Activated T-cell treated with anti-CD3 and anti-CD28 coated beads, Interleukin-2, amount 50 U/mL, for 24 hours (primary cell): ENCODE data around the gene FNDC8.

Source experiments
- DNase-seq: peaks from one replicate; pipeline ENCODE4 v3.0.0-alpha.2; 2020
- H3K27ac Mint-ChIP-seq: 2 replicates; pipeline ENCODE4 v1.8.0; 2020; ENCODE audit warnings: mild to moderate bottlenecking, mixed read lengths
- H3K27me3 Mint-ChIP-seq: 2 replicates; pipeline ENCODE4 v1.8.0; 2020; ENCODE audit warnings: mixed read lengths
- H3K36me3 Mint-ChIP-seq: 2 replicates; pipeline ENCODE4 v1.8.0; 2020; ENCODE audit warnings: low read depth, mixed read lengths
- H3K4me1 Mint-ChIP-seq: 2 replicates; pipeline ENCODE4 v1.8.0; 2020; ENCODE audit warnings: low read depth, mixed read lengths
- H3K4me3 Mint-ChIP-seq: 2 replicates; pipeline ENCODE4 v1.8.0; 2020; ENCODE audit warnings: mild to moderate bottlenecking, moderate library complexity, mixed read lengths
- H3K9me3 Mint-ChIP-seq: 2 replicates; pipeline ENCODE4 v1.8.0; 2020; ENCODE audit warnings: mixed read lengths

The FNDC8 gene

DNA sequence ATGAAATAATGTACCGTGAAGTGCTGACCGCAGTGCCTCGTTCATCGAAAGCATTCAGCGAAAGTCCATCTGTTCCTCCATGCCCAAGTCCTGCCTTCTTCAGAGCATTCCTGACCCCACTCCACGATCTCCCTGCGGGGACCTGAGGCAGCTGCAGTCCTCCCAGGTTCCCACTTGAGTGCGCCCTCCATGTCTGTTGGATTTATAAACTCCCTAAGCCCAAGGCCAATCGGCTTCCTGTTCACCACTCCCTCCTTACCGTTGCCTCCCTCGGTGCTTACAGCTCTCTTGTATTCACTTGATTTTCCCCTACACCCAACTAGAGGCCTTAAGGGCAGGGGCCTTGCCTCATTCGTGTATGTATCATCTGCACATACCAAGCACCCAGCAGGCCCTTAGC is 4.6 kb upstream of the FNDC8 start:
- no peak for DNase-seq
- no peaks in the 10 kb centered on the region for H3K27me3 Mint-ChIP-seq
- H3K36me3 Mint-ChIP-seq, result peaks cover 62% of the 10 kb centered on the region
- H3K4me3 Mint-ChIP-seq, result peak overlapping the region; percentile 16
- H3K9me3 Mint-ChIP-seq, result no peaks in the 10 kb centered on the region
- peak overlapping the region; percentile 68 for H3K27ac Mint-ChIP-seq
- peaks cover 44% of the 10 kb centered on the region for H3K4me1 Mint-ChIP-seq

DNA sequence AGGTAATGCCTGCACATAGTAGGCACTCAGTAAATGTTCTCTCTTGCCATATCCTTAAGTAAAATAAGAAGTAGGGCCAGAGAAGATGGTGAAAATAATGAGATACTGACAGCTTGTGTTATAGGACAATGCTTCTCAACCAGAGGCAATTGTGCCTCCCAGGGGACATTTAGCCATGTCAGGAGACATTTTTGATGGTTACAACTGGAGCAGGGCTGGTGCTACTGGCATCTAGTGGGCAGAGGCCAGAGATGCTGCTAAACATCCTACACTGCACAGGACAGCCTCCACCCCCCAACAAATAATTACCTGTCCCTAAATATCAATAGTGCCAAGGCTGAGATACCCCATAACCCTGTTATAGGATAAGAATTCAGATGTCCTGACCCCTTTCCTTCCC is 3.4 kb upstream of the FNDC8 start:
- peaks cover 51% of the 10 kb centered on the region for H3K36me3 Mint-ChIP-seq
- peak overlapping the region; percentile 94 for H3K27ac Mint-ChIP-seq
- H3K4me1 Mint-ChIP-seq, result peaks cover 44% of the 10 kb centered on the region
- H3K27me3 Mint-ChIP-seq, result no peaks in the 10 kb centered on the region
- DNase-seq, result no peak
- H3K9me3 Mint-ChIP-seq, result no peaks in the 10 kb centered on the region
- H3K4me3 Mint-ChIP-seq, result peak overlapping the region; percentile 89

DNA sequence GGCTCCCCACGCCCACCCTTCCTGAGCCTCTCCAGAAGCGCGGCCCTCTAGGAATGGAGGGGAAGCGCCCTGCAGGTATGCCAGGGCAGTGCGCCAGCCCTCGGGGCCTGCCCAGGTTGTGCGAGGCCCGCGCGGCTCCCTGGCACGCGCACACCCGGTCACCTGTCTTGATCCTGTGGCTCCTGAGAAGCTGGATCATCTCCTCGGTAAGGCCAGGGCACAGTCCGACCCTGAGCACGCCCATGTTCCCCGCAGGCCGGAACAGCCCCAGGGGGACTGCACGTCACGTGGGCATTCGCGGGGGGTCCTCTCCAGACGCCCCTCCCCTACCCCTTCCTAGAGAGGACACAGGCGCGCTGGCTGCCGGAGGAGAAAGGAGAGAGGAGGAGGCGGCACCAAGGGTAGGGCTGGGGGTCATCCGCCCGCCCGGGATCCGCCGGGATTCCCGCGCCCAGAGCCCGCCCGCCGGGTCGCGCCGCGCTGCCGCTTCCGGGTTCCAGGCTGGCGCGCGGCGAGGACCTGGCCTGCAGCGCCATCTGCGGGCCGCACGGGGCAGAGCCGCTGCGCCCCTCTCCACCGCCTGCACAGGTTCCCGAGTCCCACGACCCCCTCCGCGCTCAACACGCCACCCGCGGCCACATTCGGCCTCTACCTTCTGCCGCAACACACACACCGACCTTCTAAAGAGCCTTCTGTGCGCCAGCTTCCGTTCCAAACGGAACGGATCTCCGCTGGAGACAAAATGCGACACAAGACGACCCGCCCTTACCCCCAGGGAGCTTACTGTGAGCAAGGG is 1.8 kb upstream of the FNDC8 start, which contains the start of gene RAD51D:
Gene RAD51D (minus strand): TSS at position 491 of the 796 bp plus-strand sequence. CDS start 247 bp downstream, at position 244.
- H3K4me1 Mint-ChIP-seq, result peaks cover 42% of the 10 kb centered on the region
- peak; percentile 89 for DNase-seq
- peaks cover 44% of the 10 kb centered on the region for H3K36me3 Mint-ChIP-seq
- no peaks in the 10 kb centered on the region for H3K27me3 Mint-ChIP-seq
- H3K27ac Mint-ChIP-seq, result peak within 1 kb of the TSS; percentile 94
- peak within 1 kb of the TSS; percentile 89 for H3K4me3 Mint-ChIP-seq
- no peaks in the 10 kb centered on the region for H3K9me3 Mint-ChIP-seq

DNA sequence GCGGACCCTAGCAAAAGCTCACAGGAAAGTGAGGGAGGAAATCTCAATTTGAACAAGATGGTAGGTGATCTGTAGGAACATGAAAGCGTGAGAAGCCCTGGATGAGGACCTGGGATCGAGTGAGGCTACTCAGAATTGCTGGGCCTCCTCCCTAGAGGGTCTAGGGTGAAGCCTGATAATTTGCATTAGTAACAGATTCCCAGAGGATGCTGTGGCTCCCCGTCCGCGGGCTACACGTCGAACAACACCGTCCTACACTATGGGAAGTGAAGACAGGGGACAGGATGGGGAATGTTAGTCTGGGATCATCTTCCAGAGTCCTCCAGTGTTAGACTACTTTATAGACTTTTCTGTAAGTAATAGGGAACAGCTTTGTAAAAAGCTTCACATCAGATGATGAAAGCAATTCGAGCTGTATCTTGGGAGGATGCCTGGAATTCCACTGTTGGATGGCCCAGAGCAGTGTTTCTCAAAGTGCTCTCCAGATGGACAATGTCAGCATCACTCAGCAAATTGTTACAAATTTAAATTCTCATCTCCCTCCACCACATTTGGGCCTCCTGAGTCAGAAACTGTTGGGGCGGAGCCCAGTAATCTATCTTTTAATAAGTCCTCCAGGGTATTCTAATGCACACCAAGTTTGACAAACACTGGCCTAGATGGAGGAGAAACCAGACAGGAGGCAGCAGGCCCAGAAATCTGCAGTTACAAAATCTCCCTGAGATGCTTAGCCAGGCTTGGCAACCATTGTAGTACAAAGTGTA is 6.5 kb downstream of the FNDC8 start:
- no peak overlapping the region for H3K27ac Mint-ChIP-seq
- H3K9me3 Mint-ChIP-seq, result no peaks in the 10 kb centered on the region
- no peak for DNase-seq
- H3K27me3 Mint-ChIP-seq, result no peaks in the 10 kb centered on the region
- H3K4me1 Mint-ChIP-seq, result peaks cover 5% of the 10 kb centered on the region
- H3K4me3 Mint-ChIP-seq, result no peak overlapping the region
- H3K36me3 Mint-ChIP-seq, result peaks cover 52% of the 10 kb centered on the region

DNA sequence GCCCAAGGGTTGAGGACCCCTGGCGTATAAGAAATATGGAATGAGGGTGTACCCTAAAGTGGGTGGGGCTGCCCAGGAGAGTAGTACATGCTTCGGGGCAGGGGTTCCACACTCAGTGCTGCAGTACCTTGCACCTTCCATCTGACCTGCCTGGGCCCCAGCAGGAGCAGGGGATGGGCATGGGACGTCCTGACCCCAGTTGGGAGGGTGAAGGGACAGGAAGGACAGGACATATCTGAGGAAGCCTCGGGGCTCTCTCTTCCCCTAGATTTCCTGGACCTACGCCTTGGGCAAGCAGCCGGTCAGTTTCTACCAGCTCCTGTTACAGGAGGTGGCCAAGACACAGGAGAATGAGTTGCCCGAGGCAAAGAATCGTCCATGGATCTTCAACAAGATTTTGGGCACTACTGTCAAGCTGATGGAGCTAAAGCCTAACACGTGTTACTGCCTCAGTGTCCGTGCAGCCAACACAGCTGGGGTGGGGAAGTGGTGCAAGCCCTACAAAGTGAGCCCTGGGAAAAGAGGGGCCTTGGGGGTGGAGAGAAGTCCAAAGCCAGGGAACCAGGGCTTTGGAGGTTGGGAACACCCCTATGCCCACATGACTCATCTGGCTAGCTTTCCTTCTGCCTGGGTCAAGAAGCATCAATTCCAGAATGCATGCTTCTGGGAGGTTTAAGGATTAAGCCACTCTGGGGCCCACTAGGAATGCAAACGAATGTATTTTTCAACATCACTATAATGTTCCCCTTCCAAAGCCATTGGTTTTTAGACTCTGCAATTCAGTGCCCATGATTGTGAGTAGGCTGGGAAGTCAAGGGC is 7.9 kb downstream of the FNDC8 start:
- no peaks in the 10 kb centered on the region for H3K9me3 Mint-ChIP-seq
- no peak for DNase-seq
- H3K27me3 Mint-ChIP-seq, result no peaks in the 10 kb centered on the region
- peaks cover 5% of the 10 kb centered on the region for H3K4me1 Mint-ChIP-seq
- H3K4me3 Mint-ChIP-seq, result no peak overlapping the region
- no peak overlapping the region for H3K27ac Mint-ChIP-seq
- H3K36me3 Mint-ChIP-seq, result peaks cover 66% of the 10 kb centered on the region

DNA sequence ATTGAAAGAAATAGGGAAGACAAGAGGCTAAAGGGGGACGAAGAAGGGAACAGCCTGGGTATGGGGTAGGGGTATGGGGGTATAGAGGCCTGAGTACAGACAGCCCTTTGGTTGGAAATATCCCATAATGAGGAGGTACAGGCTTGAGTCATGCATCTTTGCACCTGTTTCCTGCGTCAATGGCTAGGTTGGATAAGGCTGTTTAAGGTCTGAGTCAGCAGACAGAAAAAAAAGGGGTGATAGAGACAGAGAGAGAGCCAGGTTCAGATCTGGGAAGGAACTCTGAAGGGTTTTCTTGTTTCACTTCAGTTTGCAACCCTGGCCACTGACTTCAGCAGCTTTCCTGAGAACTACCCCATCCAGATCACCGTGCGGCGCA is 8.5 kb downstream of the FNDC8 start:
- no peaks in the 10 kb centered on the region for H3K27me3 Mint-ChIP-seq
- no peak overlapping the region for H3K4me3 Mint-ChIP-seq
- H3K9me3 Mint-ChIP-seq, result no peaks in the 10 kb centered on the region
- no peak for DNase-seq
- H3K36me3 Mint-ChIP-seq, result peaks cover 72% of the 10 kb centered on the region
- H3K27ac Mint-ChIP-seq, result no peak overlapping the region
- H3K4me1 Mint-ChIP-seq, result peaks cover 5% of the 10 kb centered on the region

DNA sequence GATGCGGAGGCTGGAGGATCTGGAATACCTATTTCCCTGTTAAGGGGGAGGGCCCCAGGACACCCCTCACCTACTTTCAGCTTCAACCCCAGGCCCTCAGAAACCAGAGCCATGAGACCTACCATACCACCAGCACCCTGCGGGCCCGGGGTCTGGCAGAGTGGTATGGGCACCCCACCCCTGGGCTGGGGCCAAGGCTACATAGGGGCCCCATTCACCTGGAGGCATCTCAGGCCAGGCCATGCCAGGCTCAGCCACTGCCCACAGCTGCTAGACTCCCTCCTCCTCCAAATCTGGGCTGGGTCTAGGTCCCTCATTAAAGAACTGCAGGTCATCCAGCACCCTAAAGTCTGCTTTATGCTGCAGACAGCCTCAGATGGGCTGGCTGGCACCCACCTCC is 9.0 kb downstream of the FNDC8 start:
- Mint-ChIP-seq H3K27me3 (no peaks in the 10 kb centered on the region), H3K4me1 (peaks cover 5% of the 10 kb centered on the region), H3K4me3 (no peak overlapping the region), H3K36me3 (peaks cover 76% of the 10 kb centered on the region), H3K27ac (no peak overlapping the region), H3K9me3 (no peaks in the 10 kb centered on the region)
- no peak for DNase-seq

DNA sequence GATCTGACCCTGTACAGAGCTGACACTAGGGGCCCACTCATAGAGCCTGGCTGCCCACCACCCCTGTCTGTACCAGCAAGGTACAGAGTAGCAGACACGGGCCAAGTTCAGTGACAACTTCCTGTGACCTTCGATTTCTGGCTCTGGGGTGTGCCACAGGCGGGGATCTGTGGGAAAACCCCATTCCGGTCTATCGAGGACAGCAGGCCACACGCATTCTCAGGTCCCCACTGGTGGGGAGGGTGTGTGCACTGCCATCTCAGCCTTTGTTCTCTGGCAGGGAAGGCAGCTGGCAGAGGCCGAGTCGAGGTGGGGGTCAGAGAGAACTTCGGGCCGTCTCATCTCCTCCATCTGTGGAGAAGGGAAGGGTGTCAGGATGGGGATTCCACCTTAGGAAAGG is 10.7 kb downstream of the FNDC8 start:
- H3K4me3 Mint-ChIP-seq, result no peak overlapping the region
- H3K27ac Mint-ChIP-seq, result no peak overlapping the region
- no peaks in the 10 kb centered on the region for H3K9me3 Mint-ChIP-seq
- DNase-seq, result no peak
- peaks cover 93% of the 10 kb centered on the region for H3K36me3 Mint-ChIP-seq
- H3K27me3 Mint-ChIP-seq, result no peaks in the 10 kb centered on the region
- peaks cover 5% of the 10 kb centered on the region for H3K4me1 Mint-ChIP-seq

DNA sequence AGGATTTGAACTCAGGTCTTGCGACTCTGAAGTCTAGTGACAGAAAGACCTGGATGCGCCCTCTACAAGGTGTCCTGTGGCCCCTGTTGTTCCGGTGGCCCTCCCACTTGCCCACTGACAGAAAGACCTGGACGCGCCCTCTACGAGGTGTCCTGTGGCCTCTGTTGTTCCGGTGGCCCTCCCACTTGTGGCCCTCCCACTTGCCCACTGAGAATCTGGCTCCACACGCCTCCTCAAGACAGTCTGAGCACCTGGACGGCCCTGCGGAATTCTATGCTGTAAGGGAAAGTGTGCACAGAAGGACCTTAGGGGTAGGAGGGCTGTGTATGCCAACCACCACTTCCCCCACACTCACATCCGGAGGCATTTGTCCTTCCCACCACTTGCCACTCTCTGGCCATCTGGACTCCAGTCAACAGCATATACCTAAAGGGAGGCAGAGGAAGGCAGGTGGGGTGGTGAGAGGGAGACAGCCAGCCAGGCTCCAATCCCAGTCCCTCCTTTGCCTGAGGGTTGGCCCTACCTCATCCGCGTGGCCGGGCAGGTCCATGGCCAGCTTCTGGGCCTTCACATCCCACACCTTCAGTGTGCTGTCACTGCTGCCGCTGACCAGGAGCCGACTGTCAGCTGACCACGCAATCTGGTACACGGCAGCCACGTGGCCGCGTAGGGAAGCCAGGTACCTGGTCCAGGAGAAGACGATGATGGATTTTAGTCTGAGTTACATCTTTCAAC is 11.6 kb downstream of the FNDC8 start:
- Mint-ChIP-seq H3K4me3 (no peak overlapping the region), H3K27me3 (no peaks in the 10 kb centered on the region), H3K36me3 (peaks cover 95% of the 10 kb centered on the region), H3K4me1 (peaks cover 5% of the 10 kb centered on the region), H3K27ac (no peak overlapping the region), H3K9me3 (no peaks in the 10 kb centered on the region)
- DNase-seq, result no peak

DNA sequence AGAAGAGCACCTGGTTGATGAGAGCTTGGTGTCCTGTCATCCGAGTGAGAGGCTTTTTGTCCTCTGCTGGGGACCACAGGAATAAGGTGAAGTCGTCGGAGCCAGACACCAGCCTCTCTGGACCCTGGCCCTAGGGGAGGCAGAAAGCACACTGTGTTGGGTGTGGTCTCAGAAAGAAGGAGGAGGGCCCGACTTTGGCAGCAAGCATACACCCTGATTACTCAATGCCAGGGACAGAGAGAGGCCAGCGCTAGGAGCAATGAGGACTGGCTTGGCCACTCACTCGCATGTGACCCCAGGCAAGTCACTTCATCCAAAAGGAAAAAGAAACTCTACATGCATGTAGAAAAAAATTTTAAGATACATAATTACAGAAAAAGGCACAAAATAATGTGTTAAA is 13.9 kb downstream of the FNDC8 start:
- Mint-ChIP-seq H3K9me3 (no peaks in the 10 kb centered on the region), H3K4me1 (peaks cover 7% of the 10 kb centered on the region), H3K4me3 (no peak overlapping the region), H3K27ac (peak overlapping the region; percentile 33), H3K36me3 (peaks cover 98% of the 10 kb centered on the region), H3K27me3 (no peaks in the 10 kb centered on the region)
- DNase-seq, result no peak

DNA sequence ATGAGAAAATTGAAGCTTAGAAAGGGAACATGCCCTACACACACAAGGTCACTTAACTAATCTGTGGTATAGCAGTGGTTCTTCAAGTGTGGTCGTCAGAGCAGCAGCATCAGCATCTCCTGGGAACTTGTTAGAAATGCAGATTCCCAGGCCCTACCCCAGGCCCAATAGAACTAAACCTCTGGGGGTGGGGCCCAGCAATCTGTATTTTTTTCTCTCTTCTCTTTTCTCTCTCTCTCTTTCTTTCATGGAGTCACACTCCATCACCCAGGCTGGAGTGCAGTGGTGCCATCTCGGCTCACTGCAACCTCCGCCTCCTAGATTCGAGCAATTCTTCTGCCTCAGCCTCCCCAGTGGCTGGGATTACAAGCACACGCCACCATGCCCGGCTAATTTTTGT is 16.8 kb downstream of the FNDC8 start:
- Mint-ChIP-seq H3K4me1 (peaks cover 18% of the 10 kb centered on the region), H3K27me3 (no peaks in the 10 kb centered on the region), H3K36me3 (peaks cover 86% of the 10 kb centered on the region), H3K4me3 (no peak overlapping the region), H3K27ac (peak overlapping the region; percentile 68), H3K9me3 (no peaks in the 10 kb centered on the region)
- DNase-seq, result no peak

DNA sequence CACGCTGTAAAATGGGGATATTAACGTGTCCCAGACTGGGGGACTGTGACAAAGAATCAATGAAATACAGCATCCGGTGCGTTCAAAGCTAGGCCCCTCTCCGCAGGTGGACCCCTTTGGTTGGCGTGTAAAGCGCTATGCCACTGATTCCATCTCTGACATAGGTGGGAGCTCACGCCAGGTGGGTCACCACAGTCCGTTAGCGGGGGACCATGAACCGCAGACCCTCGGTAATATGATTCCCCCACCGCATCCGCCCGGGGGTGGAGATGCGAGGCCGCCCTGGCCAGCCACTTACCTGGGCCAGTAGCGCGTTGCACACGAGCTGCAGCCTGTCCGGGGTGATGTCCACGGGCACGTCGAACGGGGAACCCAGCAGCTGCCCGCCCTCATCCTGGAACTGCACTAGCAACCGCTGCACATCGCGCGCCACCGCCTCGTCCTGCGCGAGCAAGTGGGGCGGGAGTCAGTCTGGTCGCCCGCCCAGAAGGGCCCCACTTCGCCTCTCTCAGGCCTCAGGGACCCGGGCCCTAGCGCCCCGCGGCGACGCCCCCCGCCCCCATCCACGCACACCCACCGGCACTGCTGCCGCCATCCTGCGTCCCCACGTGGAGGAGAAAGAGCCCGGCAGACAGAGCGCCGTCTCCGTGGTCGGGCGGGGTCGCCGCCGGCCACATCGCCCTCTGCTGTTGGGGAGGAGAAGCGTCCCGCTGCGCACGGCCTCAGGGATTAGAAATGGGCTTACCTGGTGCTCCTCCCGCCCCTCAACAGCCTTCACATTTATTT is 20.5 kb downstream of the FNDC8 start, which contains the start of gene NLE1:
Gene NLE1 (minus strand): TSS at position 623 of the 786 bp plus-strand sequence. CDS start 28 bp downstream, at position 595.
- Mint-ChIP-seq H3K9me3 (no peaks in the 10 kb centered on the region), H3K27me3 (no peaks in the 10 kb centered on the region), H3K27ac (peak within 1 kb of the TSS; percentile 92), H3K4me1 (peaks cover 18% of the 10 kb centered on the region), H3K4me3 (peak within 1 kb of the TSS; percentile 90), H3K36me3 (peaks cover 50% of the 10 kb centered on the region)
- peak; percentile 95 for DNase-seq

DNA sequence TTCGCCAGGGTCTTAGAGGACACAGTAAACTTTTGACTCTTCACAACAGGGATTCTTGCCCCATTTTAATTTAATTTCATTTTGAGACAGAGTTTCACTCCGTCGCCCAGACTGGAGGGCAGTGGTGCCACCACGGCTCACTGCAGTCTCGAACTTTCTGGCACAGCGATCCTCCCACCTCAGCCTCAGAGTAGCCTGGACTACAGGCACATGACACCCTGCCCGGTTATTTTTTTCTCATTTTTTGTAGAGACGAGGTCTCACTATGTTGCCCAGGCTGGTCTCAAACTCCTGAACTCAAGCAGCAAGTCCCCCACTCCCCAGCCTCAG is 21.0 kb downstream of the FNDC8 start:
- Mint-ChIP-seq H3K4me3 (peak overlapping the region; percentile 90), H3K27ac (peak overlapping the region; percentile 92), H3K36me3 (peaks cover 44% of the 10 kb centered on the region), H3K9me3 (no peaks in the 10 kb centered on the region), H3K4me1 (peaks cover 18% of the 10 kb centered on the region), H3K27me3 (no peaks in the 10 kb centered on the region)
- DNase-seq, result no peak
